Measurements from ENCODE around the gene CCS. TPM values are rescaled to one million over a fixed set of nuclear protein-coding genes. Genes with fewer than 3 reads are reported as not detected.

The CCS gene, protein sequence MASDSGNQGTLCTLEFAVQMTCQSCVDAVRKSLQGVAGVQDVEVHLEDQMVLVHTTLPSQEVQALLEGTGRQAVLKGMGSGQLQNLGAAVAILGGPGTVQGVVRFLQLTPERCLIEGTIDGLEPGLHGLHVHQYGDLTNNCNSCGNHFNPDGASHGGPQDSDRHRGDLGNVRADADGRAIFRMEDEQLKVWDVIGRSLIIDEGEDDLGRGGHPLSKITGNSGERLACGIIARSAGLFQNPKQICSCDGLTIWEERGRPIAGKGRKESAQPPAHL
- 25.7 and 31.0 TPM in 2 replicates for total RNA-seq

DNA sequence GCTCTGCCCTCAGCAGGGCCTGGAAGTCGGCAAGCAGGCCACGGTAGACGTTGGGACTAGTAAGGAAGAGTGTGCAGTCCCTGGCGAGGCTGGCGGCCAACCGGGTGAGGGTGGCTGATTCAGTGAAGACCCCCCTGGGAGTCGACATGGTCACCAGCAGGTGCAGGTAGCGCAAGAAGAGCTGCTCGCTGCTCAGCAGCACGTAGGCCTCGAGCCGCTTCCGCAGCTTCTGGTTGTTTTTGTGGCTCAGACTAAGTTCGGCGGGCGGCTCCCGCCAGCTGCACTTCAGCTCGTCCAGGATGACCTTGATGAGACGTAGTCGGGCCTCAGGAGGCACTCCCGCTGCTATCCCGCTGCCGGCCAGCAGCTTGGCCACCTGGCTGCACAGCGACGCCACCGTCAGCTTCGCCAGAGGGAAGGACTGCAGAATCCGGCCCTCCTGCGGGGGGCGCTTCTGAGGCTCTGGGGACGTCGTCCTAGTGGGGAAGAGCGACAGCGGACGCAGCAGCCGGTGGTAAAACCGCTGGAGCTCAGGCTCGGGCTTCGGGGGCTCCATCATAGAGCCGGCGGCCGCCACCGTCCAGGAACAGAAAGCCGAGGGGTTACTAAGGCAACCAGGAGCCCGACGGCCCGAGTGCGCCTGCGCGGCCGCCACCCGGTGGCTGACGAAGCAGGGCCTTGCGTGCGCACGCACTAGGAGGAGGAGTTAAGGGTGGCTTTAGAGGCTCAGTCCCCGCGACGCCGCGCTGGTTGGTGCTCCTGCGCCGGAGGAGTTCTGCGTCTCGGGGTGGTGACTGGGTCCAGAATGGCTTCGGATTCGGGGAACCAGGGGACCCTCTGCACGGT lies at the start of gene CCS, which contains the start of gene CCDC87:
TSS of gene CCS (plus strand) at position 729 of the 846 bp plus-strand sequence. CDS start at position 806, 77 bp downstream.
TSS of gene CCDC87 (minus strand) at position 607 of the 846 bp plus-strand sequence. CDS start at position 559, 48 bp downstream.

DNA sequence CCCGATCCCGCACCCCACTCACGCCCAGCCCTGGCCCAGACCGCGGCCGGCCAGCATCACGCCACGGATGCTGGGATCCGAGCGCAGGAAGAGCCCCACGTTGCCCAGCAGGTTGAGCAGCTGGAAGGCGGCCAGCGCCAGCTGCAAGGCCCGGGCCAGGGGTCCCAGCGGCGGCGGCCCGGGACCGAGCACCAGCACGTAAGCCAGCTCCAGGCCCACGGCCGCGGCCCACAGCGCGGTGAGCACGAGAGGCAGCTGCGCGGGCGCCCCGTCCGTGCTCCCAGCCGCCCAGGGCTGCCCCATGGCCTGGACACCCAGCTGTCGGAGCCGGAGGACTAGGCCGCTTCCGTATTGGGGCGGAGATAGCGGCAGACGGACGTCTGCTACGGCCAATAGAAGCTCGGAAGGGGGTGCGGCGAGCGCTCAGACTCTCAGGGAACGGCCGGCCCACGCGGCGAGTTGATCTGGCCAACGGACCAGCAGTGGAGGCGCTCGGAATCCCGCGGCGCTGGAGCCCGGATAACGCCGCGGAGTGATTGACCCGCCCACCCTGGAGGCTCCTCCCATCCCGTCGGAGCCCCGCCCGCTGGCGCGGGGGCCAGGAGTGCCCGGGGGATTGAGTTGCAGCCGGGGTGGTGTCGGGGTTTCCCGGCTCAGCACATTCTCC lies 47.2 kb upstream of the CCS start, which contains the start of gene ZDHHC24:
TSS of gene ZDHHC24 (minus strand) at position 348 of the 667 bp plus-strand sequence. CDS start at position 303, 45 bp downstream.

DNA sequence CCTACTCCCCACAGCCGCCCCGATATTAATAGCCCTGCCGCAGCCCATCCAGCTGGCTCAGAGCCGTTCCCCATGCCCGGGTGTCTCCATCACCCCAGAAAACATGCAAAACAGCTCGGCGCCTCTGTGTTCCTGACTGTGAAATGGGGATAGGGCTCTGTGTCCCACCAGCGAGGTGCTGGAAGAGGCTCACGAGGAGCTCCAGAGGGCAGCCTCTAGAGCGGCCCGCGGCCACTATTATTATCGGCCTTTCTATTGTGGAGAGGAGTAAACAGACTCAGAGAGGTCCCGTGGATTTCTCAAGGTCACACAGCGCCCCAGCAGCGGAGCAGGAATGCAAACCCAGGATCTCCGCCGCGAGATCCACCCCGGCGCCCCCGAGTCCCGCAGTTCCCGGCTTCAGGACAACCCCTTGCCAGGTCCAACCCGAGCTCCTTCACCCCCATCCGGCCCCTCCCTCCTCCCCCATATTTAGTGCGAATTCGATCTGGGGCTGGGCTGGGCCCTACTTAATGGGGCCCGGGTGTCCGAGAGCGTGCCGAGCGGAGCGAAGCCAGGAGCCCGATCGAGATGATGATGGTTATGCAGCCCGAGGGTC lies 46.5 kb upstream of the CCS start, which contains the start of gene ACTN3:
TSS of gene ACTN3 (plus strand) at position 536 of the 598 bp plus-strand sequence. CDS start at position 571, 35 bp downstream.

DNA sequence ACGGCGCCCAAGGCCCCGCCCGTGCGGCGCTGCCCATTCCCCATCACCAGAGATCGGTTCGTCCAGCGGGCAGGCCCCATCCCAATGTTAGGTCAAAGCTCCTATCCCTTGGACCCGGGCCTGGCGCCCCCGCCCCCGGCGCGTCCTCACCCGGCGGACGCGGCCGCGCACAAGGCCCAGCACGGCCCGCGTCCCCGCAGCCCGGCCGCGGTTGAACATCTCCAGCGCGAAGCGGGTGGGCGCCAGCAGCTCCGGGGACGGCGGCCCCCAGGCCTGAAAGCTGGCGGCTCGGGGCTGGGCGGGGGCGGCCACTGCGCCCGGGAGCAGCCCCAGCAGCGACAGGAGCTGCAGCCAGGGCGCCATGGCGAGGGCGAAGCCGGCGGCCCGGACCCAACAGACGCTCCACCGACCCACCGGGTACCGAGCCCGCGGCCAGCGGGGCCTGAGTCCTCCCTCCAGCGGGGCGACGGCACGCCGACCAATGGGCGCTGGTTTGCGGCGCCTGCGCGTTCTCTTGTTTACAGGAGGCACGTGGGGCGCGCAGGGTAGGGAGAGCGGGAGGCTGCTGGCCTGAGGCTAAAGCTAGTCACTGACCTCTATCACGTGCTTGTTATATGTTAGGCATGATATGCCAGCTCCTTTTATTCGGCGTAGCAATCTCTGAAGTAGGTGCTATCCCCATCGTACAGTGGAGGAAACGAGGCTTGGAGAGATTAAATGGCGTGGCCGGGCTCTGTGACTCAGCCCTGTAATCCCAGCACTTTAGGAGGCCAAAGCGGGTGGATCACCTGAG lies 24.7 kb upstream of the CCS start, which contains the start of gene CTSF:
TSS of gene CTSF (minus strand) at position 483 of the 793 bp plus-strand sequence. CDS start at position 363, 120 bp downstream.

DNA sequence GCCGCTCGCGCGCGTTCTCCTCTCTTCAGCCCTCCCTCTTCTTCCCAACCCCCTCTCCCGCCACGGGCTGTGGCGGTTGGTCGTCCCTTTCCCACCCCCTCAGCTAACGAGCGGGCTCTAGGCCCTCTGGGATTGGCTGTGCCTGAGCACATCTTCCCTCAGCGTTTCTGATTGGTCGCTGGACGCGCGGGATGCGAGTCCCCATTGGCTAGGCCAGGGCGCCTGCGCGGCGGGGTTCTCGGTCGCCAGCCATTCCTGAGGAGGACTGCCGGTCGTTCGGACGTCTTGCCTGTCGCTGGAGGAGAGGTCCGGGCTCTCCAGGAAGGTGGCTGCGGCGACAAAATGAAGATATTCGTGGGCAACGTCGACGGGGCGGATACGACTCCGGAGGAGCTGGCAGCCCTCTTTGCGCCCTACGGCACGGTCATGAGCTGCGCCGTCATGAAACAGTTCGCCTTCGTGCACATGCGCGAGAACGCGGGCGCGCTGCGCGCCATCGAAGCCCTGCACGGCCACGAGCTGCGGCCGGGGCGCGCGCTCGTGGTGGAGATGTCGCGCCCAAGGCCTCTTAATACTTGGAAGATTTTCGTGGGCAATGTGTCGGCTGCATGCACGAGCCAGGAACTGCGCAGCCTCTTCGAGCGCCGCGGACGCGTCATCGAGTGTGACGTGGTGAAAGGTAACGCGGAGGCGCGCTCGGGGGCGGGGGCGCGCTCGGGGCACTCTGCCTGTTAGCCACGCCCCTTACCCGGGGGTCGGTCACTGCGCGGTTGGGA lies 23.6 kb downstream of the CCS start, which contains the start of gene RBM14:
TSS of gene RBM14 (plus strand) at position 252 of the 776 bp plus-strand sequence. CDS start at position 343, 91 bp downstream.

DNA sequence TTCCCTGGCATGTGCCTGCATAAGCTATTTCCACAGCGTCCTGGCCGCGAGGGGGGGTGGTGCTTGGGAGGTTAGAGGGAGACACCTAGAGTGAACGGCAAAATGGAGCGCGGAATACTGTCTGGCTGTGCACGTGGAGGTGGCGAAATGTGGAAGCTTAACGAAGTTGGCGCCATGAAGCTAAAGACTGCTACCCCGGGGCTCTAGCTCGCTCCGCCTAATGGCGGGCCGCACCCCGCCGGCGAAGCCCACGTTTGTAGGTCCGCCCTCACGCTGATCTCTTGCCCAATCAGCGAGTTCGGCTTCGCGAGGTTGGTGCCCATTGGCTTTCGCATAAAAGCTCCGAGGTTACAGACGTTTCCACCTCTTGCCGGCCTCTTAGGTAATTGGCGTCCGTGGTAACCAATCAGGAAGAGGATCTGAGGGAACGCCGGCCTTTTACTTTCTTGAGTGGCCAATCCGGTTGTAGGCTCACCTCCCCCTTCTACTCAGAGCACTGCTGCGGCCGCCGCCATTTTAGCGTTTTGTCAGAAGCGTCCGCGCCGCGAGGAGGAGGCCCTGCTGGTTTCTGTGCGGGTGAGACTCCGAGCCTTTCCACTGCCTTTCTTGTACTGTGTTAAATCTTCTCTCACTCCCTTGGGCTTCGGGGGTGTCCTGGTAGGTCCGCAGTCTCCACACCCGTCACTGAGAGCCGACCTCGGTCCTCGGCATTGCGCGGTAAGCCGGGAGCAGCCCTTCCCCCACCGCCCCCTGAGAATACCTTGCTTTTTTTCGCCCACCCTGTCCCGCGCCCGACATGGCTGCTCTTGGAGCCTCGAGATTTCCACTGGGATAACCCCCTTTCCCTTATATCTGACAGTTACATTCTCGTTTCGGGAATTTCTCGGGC lies 45.4 kb downstream of the CCS start, which contains the start of gene RBM4:
TSS of gene RBM4 (plus strand) at position 527 of the 889 bp plus-strand sequence. CDS start 1,009 bp downstream, outside the sequence.

Small RNA genes within 50 kb of the gene (small RNA-seq; reads per million reads assigned to genes)
- not detected for gene RNU4-39P

Other genes starting within 250 kb of the CCS start
- 35.4 and 40.2 TPM in 2 replicates for gene BRMS1, start 248.1 kb upstream of the CCS start, total RNA-seq
- gene B4GAT1, start 245.6 kb upstream of the CCS start, total RNA-seq = 28.3 and 29.0 TPM in 2 replicates
- 0.24 and 0.81 TPM in 2 replicates for gene SLC29A2, start 221.4 kb upstream of the CCS start, total RNA-seq
- gene NPAS4, start 172.2 kb upstream of the CCS start, total RNA-seq = under 0.01 TPM in 1 of 2 replicates, not detected in the other
- gene MRPL11, start 154.3 kb upstream of the CCS start, total RNA-seq = 19.0 and 24.8 TPM in 2 replicates
- 21.5 and 23.9 TPM in 2 replicates for gene PELI3, start 126.3 kb upstream of the CCS start, total RNA-seq
- 38.9 and 43.0 TPM in 2 replicates for gene DPP3, start 112.8 kb upstream of the CCS start, total RNA-seq
- 30.4 and 43.0 TPM in 2 replicates for gene BBS1, start 82.5 kb upstream of the CCS start, total RNA-seq
- 8.8 and 10.9 TPM in 2 replicates for gene ZDHHC24, start 47.1 kb upstream of the CCS start, total RNA-seq
- gene ACTN3, start 46.3 kb upstream of the CCS start, total RNA-seq = 0.16 TPM in 1 of 2 replicates, not detected in the other
- gene CTSF, start 24.6 kb upstream of the CCS start, total RNA-seq = 37.2 and 39.9 TPM in 2 replicates
- gene CCDC87, start 122 bp upstream of the CCS start, total RNA-seq = 0.49 and 0.85 TPM in 2 replicates
- 27.9 and 35.2 TPM in 2 replicates for gene RBM14, start 23.4 kb downstream of the CCS start, total RNA-seq
- gene RBM4, start 45.5 kb downstream of the CCS start, total RNA-seq = 83.4 and 88.4 TPM in 2 replicates
- 22.1 and 23.8 TPM in 2 replicates for gene RBM4B, start 84.7 kb downstream of the CCS start, total RNA-seq
- 0.24 and 0.81 TPM in 2 replicates for gene SPTBN2, start 136.0 kb downstream of the CCS start, total RNA-seq